HG02588 (cell line): Measurements from ENCODE around the gene FOXO4.
"Not testable (repeated sequence)": the region's sequence is repeated elsewhere in the genome, so short reads cannot be mapped to it uniquely, and the experiment has no call there.

Source experiments
- ATAC-seq: cut with Tn5 transposase; IDR thresholded peaks from one replicate; pipeline ENCODE4 v1.9.1; 2021; ENCODE audit warnings: mild to moderate bottlenecking, moderate library complexity; ENCODE audit not compliant: unreplicated experiment

The FOXO4 gene, protein sequence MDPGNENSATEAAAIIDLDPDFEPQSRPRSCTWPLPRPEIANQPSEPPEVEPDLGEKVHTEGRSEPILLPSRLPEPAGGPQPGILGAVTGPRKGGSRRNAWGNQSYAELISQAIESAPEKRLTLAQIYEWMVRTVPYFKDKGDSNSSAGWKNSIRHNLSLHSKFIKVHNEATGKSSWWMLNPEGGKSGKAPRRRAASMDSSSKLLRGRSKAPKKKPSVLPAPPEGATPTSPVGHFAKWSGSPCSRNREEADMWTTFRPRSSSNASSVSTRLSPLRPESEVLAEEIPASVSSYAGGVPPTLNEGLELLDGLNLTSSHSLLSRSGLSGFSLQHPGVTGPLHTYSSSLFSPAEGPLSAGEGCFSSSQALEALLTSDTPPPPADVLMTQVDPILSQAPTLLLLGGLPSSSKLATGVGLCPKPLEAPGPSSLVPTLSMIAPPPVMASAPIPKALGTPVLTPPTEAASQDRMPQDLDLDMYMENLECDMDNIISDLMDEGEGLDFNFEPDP

DNA sequence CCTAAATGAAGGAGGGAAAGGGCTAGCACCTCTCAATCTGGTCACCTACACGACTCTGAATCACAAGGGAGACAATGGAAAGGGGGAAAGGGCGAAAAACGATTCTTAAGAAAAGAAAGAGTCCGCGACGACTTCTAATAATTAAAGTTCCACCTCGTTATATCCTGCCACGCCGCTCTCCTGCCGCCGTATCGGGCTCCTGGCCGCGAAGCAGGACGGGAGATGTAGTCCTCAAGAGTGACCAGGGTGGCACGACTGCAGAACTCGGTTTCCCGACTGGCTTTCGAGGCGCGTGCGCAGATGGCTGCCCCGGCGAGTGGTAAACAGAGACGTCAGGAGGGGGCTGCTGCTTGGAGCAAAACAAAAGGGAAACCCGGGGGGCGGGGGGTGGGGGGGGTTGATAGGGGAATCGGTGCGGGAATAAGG is at the start of gene FOXO4:
TSS of gene FOXO4 (plus strand) at position 297 of the 426 bp plus-strand sequence. CDS start 678 bp downstream, outside the sequence.
- ATAC-seq: peak; percentile 95

DNA sequence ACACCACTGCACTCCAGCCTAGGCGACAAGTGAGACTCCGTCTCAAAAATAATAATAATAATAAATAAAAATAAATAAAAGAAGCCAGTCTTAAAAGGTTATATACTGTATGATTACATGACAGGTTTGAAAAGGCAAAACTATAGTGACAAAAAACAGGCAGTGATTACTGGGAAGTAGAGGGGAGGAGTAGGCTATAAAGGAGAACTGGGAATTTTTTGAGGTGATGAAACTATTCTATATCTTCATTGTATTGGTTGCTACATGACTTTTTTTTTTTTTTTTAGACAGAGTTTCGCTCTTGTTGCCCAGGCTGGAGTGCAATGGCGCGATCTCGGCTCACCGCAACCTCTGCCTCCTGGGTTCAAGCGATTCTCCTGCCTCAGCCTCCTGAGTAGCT is 47.8 kb upstream of the FOXO4 start:
- ATAC-seq: not testable (repeated sequence)

DNA sequence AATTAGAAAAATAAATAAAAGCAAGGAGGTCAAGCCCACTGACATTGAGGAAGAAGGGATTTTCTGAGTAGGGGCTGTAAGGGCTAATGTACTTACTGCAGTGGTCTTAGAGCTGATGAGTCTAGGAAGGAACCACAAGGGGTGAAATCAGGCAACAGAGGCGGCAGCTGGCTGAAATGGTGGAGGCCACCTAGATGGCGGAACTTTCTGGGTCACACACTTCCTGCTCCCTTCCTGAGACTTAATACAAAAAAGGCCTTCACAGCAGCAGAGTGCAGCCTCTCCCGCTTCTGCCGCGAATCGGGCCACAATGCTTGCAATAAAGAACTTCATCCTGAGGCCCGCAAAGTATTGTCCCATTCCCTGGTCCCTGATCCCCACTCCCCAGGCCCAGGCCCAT is 42.9 kb upstream of the FOXO4 start:
- no peak for ATAC-seq

DNA sequence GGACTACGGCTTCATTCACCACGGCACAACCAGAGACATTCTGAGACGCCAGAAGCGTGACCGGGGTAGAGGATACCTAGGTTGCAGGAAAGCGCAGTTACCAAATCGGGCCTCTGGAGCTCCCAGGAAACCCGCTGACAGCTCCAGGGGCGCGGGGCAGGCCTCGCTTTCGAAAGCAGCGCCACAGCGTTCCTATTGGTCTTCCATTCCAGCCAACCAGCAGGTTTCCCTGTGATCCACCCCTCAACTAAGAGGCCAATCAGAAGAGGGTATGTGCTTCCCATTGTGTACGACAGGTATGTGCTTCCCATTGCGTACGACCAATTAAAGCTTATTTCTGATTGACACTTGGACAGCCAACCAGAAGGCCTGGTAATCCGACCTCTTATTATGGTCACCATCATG is 42.4 kb upstream of the FOXO4 start:
- no peak for ATAC-seq

DNA sequence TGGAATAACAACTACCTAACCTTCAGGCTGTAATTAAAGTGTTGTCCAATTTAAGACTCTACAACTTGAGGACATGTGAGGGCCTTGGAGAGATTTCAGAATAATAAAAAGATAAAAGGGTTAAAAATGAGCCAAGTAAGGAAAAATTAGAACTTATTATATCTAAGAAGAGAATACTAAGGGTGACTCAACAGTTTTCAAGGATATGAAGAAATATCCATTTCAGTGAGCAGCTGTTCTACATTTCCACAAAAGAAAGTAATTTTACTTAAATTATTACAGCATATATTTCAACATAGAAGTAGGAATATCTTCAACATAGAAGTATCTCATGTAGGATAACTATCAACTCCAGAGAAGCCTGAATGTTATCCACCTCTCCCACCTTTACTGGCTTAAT is 38.8 kb upstream of the FOXO4 start:
- no peak for ATAC-seq

DNA sequence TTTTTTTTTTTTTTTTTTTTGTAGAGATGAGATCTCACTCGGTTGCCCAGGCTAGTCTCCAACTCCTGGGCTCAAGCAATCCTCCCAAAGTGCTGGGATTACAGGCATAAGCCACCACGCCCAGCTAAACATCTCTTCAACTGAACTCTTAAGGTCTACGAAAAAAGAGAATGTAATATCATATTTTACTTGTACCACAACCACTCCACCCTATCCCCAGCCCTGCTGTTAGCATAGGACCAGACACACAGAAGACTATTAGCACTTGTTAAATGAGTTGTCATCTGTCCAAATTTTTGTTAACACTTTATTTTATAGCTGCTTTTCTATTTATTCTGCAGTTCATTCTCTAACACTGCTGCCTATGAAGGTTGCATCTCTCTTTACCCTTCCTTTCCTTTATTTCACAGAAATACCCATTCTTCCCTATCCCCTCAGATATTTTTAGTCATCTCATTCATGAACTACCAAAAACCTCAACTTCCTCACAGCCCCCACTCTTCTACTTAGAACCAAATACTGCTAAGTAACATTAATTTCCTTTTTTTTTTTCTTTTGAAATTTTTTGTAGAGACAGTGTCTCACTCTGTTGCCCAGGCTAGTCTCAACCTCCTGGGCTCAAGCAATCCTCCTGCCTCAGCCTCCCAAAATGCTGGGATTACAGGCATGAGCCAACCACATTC is 37.7 kb upstream of the FOXO4 start:
- ATAC-seq: no peak

DNA sequence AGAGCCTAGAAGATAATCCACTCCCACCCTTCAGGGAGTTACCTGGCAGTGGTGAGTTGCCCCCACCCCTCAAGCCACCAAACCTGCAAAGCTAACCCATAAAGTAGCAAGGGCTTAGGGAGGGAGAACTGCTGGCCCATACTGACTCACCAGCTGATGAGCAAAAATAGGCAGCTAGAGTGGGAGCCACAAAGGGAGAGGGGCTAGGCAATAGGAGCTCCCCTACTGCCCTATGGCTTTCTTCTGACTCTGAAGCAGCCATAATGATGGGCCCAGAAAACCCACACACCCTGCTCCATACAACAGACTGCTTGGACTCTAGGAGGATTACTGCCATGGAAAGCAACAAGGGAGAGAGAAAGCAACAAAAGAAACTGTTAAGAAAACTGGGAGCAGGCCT is 35.5 kb upstream of the FOXO4 start:
- no peak for ATAC-seq

DNA sequence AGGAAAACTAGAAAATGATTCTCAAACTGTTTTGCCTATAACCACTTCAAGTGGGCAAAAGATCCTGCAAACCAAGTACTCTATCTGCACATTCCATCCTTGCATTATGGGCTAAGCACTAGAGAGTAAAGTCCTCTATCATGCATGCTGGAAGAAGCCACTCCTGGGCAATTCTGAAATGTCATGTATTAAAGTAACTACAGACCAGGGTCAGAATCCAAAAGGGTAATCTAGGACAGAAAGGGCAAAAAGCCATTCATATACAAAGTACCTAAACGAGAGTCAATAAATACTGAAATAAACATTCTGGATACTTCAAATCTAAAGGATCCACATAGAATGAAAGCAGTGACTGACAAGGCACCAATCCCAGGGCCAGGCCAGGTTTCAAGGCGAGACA is 28.6 kb upstream of the FOXO4 start:
- ATAC-seq: no peak

DNA sequence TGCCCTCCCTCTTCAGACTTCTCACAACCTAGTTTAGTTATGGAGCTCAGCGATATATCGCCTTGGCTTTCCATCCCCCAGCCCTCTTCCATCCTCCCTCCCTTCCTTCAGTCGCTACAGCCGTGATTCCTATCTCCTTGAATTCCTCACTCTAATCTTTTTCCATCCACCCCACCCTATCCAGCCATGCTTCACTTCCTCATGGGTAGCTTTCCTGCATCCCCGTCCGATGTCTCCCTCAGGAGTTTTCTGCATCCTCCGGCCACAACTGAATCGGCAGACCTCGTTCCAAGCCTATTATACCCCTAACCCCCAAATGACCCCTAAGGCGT is 28.0 kb upstream of the FOXO4 start:
- no peak for ATAC-seq

DNA sequence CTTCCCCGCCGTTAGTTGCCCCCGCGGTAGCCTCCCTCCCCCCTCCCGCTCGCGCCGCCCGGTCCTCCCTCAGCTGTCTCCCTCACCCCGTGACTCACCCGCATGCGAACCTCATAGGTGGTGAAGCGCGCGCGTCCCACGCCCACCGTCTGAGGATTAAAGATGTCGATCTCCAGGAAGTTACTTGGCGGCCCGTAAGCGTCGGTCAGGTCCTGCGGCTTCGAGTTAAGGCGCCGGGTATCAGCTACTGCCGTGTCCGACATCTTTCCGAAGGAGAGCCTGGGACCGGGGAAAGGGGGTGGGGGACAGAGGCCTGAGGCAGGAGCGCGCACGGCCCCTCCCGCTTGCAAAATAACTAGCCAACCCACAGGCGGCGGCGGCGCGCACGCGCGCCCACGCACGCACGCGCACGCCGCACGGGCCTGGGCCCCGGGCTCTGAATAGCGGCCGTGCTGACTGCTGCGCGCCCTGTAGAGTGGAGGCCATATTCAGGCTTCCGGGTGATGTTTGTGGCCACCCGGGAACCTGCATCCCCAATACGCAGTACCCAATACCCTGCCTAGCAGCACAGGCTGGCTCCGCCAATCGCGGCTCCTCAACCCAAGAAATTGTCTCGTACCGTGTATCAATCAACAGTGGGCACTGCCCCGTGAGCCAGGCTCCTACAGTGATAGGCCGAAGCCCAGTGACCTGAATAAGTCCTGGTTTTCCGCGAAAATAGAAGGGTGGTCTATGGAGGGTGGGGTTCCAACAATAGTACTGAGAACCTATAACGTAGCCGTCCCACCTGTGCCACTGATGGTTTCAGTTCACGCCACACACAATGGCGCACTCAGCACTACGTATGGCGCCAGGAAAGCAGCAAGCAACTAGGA is 27.4 kb upstream of the FOXO4 start, which contains the start of gene SNX12:
TSS of gene SNX12 (minus strand) at position 291 of the 875 bp plus-strand sequence. CDS start at position 263, 28 bp downstream.
- ATAC-seq: peak; percentile 95

DNA sequence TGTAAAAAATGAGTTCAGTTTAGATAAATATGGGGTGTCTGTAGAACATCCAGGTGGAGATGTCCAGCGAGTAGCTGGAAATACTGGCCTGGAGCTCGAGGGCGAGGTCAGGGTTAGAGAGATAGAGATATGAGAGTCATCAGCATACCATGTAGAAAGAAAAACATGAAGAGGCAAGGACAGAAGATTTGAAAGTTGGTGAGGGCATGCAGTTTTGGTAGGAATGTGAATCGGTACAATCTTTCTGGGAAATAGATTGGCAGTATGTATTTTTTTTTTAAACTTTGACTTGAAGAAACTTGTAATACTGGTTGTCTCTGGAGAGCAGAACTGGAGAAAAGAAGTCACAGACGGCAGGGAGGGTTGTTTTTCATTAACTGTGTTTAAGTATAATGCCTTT is 25.1 kb upstream of the FOXO4 start:
- ATAC-seq: no peak

DNA sequence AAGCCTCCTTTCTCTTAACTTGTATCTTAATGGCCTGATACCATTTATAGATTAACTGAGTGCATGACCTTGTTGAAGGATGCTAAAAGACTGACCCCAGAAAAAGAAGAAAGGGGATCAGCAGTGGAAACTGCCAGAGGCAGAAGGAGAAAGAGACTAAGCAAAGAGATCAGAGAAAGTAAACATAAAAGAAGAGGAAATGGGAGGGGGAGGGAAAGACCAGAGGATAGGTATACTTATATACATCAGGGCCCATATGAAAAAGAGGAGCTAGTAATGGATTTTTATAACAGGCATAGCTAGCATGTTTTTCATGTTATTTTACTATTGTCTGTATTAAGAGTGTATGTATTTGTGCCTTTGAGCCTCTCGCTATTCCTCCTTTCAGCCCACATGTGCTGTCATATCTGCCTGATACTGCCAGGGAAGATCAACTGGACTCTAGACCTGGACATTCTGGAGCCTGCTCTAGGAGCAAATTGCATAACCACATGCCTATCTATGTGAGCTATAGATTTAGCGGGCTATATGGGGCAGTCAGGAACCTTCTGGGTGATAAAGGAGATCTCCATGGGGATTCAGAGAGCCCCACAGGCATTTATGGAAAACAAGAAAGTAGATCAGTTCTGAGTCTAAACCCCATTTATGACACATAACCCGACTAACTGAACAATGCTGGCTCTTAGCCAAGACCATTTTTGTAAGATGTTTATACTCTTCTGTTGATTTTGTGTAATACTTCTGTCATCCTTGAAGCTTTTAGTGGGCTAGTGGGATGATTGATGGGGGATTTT is 14.1 kb upstream of the FOXO4 start:
- no peak for ATAC-seq

DNA sequence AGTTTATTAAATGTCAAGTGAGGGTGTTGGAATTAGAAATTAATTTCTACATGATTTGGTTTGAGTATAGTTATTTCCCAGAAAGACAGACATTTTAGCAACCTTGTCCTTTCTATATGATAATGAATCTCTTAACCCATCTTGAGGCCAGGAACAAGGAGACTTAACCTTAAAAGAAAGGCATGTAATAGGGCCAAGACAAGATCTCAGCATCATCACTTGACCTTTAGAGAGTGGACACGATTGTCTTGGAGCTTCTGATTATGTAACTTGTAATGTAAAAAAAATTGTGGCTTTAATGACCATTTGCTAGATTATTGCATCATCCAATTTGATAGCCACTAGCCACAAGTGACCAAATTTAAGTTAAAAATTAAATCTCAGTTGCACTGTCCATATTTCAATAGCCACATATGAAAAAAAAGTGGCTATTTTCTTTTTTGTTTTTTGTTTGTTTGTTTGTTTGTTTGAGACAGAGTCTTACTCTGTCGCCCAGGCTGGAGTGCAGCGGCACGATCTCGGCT is 13.5 kb upstream of the FOXO4 start:
- no peak for ATAC-seq

DNA sequence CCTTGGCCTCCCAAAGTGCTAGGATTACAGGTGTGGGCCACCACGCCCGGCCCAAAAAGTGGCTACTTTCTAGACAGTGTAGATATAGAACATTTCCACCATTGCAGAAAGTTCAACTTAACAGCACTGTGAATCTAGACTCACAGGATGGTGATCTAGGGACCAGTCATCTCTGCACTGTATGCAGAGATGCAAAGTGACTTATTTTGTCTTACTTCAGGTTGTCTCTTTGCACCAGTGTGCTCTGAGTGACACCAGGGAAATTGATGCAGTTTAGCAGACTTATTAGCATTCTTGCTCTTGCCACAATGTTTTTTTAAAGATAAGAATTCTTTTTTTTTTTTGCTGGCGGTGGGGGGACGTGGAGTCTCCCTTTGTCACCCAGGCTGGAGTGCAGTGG is 12.8 kb upstream of the FOXO4 start:
- ATAC-seq: no peak

DNA sequence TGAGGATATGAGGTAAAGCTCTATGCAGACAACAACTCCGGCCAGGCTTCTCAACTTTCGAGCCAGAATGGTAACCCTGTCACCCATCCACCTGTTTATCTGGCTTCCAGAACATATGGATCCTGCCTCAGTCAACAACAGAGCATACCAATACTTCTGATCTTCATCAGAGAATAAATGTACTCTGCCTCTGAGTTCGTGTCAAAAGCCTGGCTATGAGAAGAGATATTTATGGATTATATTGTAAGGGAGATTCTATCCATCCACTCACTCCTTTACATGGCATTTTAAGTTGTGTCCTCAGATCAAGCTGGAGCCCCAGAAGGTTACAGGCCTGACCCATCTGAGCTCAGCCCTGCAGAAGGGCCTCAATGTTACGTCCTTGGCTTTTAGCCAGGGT is 9.8 kb upstream of the FOXO4 start:
- no peak for ATAC-seq

DNA sequence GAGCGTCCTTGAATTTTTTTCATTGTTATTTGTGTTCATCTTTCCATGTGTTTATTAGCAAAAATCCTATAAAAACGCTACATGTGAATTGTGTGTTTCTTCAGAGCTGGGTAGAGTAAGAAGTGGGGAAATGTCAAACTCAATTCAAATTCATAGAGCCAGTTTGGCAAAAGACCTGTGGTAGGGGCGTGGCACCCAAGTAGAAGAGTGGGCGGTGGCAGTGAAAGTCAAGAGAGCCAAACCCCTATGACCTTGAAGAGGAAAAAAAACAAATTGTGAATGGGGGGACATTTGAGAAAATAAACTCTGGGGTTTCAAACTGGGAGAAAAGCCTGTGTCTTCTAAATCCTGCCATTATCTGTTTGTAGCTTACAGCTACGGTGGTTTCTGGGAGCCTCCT is 4.4 kb upstream of the FOXO4 start:
- ATAC-seq: no peak

DNA sequence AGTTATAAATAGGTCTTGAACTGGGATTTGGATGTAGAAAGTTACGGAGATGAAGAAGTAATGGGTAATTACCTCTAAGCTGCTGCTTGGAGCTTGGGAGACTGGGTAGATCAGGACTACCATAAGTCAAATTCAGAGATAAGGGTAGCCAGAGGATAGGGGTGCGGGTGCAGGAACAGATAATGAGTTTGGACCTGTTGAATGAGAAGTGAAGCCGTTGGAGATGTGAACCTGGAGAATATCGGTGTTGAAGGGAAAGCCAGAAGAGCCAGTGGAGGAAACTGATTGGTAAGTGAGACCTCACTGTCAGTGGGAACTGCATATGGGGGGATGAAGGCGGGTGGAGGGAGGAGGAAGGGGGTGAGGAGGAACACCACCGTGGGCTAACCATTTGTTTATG is 618 bp upstream of the FOXO4 start:
- no peak for ATAC-seq

DNA sequence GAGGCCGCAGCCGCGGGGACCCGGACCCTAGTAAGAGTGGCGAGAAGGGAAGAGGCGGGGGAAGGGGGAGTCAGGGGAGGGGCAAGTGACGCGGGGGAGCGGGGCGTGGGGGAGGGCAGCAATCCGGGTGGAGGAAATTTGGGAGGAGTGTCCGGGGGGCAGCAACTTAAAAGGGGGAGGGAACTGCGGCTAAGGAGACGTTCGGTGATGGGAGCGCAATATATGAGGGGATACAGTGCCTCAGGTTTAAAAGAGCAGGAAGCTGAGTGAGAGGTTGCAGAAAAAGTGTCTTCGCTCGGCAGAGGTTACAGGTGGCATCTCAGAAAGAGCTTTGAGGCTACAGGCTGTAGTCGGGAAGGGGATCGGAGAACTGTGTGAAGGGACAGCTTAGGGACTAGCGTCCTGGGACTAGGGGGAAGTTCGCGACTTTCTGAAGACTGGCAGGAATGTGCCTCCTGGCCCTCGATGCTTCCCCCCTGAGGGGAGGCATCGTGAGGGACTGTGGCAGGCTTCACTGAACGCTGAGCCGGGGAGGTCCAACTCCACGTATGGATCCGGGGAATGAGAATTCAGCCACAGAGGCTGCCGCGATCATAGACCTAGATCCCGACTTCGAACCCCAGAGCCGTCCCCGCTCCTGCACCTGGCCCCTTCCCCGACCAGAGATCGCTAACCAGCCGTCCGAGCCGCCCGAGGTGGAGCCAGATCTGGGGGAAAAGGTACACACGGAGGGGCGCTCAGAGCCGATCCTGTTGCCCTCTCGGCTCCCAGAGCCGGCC is 519 bp downstream of the FOXO4 start:
- ATAC-seq: no peak

DNA sequence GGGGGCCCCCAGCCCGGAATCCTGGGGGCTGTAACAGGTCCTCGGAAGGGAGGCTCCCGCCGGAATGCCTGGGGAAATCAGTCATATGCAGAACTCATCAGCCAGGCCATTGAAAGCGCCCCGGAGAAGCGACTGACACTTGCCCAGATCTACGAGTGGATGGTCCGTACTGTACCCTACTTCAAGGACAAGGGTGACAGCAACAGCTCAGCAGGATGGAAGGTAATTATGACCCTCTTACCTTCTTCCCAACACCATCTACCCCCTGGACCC is 1.0 kb downstream of the FOXO4 start:
- ATAC-seq: no peak

DNA sequence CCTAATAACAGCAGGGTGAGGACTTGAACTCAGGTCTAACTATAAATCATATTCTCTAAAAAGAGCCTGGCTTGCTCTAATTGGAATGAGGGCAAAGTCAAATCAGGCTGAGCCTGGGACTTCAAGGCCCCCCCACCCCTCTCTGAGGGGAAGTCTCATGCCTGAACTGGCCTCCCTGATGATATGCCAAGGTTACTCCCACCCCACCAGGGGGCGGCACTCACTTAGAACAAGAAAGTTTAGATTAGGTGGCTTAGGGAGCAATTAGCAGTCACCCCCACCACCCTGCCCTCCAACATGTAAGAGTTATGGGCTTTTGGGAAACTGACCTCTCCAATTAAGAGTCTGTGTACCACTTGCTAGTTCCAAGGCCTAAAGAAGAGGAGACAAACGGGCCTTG is 2.7 kb downstream of the FOXO4 start:
- ATAC-seq: no peak
